Stimulated activated memory B cell treated with anti-CD40 and anti-IgM and Interleukin-4, amounts not matched to agents 10 μg/mL and 1 μg/mL and 100 μg/mL, for 72 hours (primary cell): ENCODE measurements around the gene SF3A2.
A peak's percentile ranks its signal among the peaks of the same experiment; 100 is the strongest.

Experiments used
- ATAC-seq: fragments of 150-1000 bp; cut with Tn5 transposase; 2 replicates; pipeline ENCODE4 v1.10.0; 2021
- H3K27ac Mint-ChIP-seq: one replicate; pipeline ENCODE4 v1.8.0; 2022; ENCODE audit warnings: mild to moderate bottlenecking, mixed read lengths
- H3K27me3 Mint-ChIP-seq: one replicate; pipeline ENCODE4 v1.8.0; 2022; ENCODE audit warnings: mixed read lengths
- H3K36me3 Mint-ChIP-seq: one replicate; pipeline ENCODE4 v1.8.0; 2022; ENCODE audit warnings: mixed read lengths
- H3K4me1 Mint-ChIP-seq: one replicate; pipeline ENCODE4 v1.8.0; 2022; ENCODE audit warnings: mixed read lengths
- H3K4me3 Mint-ChIP-seq: one replicate; pipeline ENCODE4 v1.8.0; 2022; ENCODE audit warnings: mild to moderate bottlenecking, moderate library complexity, mixed read lengths
- H3K9me3 Mint-ChIP-seq: one replicate; pipeline ENCODE4 v1.8.0; 2022; ENCODE audit warnings: mixed read lengths

The SF3A2 gene

DNA sequence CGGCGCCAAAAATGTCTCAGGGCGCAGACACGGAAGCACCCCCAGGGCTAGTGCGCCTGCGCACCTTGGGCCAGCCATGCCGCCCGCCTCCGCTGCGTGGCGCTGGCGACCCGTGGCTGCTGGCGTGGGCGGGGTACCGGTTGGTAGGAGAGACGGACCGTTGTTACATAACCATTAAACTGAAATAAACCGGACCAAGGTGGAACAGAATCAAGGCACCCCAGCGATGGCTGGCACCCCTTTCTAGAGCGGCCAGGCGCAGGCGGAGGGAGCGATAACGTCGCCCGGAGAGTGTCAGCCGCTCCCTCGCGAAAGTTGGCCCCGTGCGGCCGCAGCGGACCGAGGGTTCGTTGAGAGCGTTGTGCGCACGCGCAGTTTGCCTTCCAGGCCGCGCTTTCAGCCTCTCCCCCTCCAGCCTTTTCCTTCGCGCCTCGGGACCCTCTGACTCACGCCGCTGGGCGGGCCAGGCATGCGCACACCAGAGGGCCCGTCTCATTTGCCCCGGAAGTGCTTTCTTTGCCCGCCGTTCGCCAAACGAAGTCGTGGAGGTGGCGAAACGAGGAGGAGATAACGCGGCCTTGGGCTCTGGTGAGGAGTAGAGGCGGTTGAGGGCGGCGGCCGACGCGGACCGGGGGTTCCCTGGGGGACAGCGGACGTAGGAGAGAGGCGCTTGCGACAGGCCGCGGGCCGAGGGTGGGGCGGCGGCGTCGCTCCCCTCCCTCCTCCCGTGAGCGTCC, at the start of gene SF3A2, which contains the start of gene PLEKHJ1:
TSS of gene SF3A2 (plus strand) at position 511 of the 737 bp plus-strand sequence. CDS start 6,595 bp downstream, outside the sequence.
TSS of gene PLEKHJ1 (minus strand) at position 16 of the 737 bp plus-strand sequence. CDS start 81 bp downstream, outside the sequence.
- H3K27me3 Mint-ChIP-seq, result no peaks in the 10 kb centered on the region
- peak; percentile 91 for ATAC-seq
- peak within 1 kb of the TSS; percentile 86 for H3K4me3 Mint-ChIP-seq
- H3K4me1 Mint-ChIP-seq, result peaks cover 78% of the 10 kb centered on the region
- peak within 1 kb of the TSS; percentile 91 for H3K27ac Mint-ChIP-seq
- no peaks in the 10 kb centered on the region for H3K9me3 Mint-ChIP-seq
- H3K36me3 Mint-ChIP-seq, result peaks cover 46% of the 10 kb centered on the region

DNA sequence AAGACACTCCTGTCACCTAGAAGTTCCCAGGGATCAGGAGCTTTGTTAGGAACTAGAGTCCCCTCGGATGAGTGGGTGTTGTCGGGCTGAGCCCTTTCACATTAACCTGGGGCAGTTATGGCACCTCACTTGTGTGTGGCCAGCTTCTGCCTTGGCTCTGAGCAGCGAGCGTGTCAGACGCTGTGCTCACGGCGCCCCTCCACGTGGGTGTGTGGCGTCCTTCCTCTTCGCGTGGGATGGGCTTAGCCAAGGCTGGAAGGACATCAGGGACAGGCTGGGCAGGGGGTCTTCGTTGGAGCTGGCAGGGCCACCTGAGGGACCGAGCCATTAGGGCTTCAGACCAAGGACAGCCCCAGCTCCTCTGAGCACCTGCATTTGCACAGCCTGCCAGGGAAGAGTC, 49.5 kb upstream of the SF3A2 start:
- Mint-ChIP-seq H3K9me3 (peaks cover 3% of the 10 kb centered on the region), H3K36me3 (peaks cover 53% of the 10 kb centered on the region), H3K4me3 (peak overlapping the region; percentile 19), H3K4me1 (peaks cover 69% of the 10 kb centered on the region), H3K27me3 (no peaks in the 10 kb centered on the region), H3K27ac (peak overlapping the region; percentile 79)
- ATAC-seq, result no peak

DNA sequence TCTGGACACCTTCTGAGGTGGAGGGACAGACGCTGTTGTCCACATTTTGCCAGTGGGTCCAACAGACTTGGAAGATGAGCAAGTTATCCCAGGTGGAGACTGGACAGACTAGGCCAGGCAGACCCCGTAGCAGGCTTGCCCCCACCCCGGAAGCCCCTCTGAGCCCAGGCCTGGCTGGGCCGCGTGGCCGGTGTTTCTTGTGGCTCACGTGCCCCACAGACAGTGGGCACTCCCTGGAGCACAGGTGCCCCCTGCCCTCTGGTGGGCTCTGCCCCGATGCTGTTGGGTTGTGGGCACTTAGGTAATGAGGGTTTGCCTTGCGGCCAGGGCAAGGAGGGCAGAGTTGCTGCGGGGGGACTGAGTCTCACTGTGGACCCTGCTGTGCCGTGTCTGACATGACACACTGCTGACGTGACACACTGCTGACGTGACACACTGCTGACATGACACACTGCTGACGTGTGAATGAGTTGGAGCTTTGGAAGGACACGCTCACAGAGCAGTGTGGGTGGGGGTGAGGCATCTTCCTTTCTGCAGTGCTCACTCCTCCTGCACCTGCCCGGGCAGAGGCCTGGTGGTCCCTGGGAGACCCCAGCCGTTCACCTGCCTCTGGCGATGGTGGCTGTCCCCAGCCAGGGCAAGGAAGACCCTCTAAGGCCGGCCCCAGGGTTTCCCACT, 47.8 kb upstream of the SF3A2 start:
- no peak for ATAC-seq
- Mint-ChIP-seq H3K36me3 (peaks cover 65% of the 10 kb centered on the region), H3K27ac (peak overlapping the region; percentile 79)

DNA sequence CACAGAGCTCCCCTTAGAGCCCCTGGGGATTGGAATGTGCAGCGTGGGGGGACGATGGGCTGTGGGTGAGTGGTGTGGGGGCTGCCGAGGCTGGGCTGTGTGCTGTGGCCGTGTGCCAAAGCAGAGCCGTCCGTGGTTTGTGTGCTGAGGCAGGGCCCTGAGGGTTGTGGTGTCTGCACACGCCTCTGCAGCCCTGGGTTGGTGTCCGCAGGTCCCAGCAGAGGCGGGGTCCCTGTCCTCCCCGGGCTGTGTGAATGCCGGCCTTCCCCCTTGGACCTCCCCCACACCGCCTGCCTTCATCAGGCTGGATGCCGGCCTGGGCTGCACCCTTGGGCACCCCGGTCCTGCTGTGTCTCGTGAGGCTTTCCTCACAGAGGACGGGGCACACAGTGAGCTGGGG, 46.7 kb upstream of the SF3A2 start:
- no peak for ATAC-seq
- Mint-ChIP-seq H3K9me3 (peaks cover 3% of the 10 kb centered on the region), H3K4me1 (peaks cover 46% of the 10 kb centered on the region), H3K36me3 (peaks cover 63% of the 10 kb centered on the region), H3K4me3 (no peak overlapping the region), H3K27ac (no peak overlapping the region), H3K27me3 (no peaks in the 10 kb centered on the region)

More for the DNA sequence above, 47.8 kb upstream of the SF3A2 start:
- Mint-ChIP-seq H3K4me3 (peak overlapping the region; percentile 7), H3K4me1 (peaks cover 56% of the 10 kb centered on the region), H3K27me3 (no peaks in the 10 kb centered on the region), H3K9me3 (peaks cover 3% of the 10 kb centered on the region)

- no peak overlapping the region for H3K27ac Mint-ChIP-seq
- no peak overlapping the region for H3K4me3 Mint-ChIP-seq
- H3K36me3 Mint-ChIP-seq, result peaks cover 61% of the 10 kb centered on the region
- H3K4me1 Mint-ChIP-seq, result peaks cover 36% of the 10 kb centered on the region
- peaks cover 3% of the 10 kb centered on the region for H3K9me3 Mint-ChIP-seq
- no peaks in the 10 kb centered on the region for H3K27me3 Mint-ChIP-seq
- ATAC-seq, result no peak
Measured at GRCh38 chr19:2190848-2191455, 45.7 kb upstream of the SF3A2 start.

DNA sequence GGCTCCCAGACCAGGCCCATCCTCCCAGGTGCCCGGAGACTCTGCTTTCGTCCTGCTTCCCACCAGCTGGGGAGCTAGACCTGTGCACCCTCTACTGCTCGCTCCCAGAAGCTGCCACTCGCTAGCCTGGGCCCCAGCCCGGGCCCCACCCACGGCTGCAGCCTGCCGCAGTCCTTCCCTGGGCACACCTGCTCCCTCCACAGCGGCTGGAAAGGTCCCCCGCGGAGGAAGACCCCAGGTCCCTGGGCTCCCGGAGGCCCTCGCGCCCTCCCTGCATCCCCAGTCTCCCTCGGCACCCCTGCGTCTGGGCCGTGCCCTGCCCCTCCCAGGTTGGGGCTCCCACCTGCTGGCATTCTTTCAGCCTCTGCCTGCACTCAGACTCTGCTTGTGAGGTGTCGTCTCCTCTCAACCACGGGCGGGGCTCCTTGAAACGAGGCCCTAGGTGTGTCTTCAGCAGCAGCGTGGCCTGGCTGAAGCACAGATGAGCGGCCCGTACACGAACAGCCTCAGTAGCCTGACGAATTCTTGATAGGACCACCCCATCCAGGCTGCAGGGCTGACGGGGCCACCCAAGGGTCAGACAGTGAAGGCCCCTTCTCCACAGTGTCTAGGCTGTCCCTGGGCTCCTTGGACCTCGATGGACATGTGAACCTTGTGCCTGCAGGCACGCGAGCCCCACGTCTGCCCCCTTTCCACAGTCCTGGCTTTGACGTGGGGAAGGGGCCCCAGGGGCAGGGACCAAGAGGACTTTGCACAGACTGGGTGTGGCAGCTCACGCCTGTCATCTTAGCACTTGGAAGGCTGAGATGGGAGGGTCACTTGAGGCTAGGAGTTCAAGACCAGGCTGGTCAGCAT, 44.9 kb upstream of the SF3A2 start:
- Mint-ChIP-seq H3K4me3 (no peak overlapping the region), H3K9me3 (peaks cover 3% of the 10 kb centered on the region), H3K27me3 (no peaks in the 10 kb centered on the region), H3K4me1 (peaks cover 31% of the 10 kb centered on the region), H3K27ac (no peak overlapping the region), H3K36me3 (peaks cover 57% of the 10 kb centered on the region)
- ATAC-seq, result no peak

DNA sequence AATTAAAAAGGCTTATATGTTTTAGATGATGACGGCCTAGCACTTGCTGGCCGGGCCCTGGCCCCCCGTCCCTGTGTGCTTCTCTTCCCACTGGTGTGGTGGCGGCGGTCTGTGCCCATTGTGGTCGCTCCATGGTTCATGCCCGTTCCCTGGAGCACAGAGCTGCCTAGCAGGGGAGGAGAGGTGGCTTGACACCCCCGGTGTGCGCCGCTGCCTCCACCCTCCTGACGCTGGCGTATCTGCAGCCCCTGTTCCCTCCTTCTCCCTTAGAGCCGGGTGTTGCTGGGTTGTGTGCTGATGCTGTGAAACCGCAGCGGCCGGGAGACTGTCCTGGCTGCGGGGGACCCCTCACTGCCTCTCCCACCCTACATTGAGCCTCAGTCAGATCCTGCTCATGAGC, 43.8 kb upstream of the SF3A2 start:
- Mint-ChIP-seq H3K27me3 (no peaks in the 10 kb centered on the region), H3K27ac (no peak overlapping the region), H3K4me1 (peaks cover 31% of the 10 kb centered on the region), H3K9me3 (no peaks in the 10 kb centered on the region), H3K4me3 (no peak overlapping the region), H3K36me3 (peaks cover 57% of the 10 kb centered on the region)
- ATAC-seq, result no peak

- Mint-ChIP-seq H3K27me3 (no peaks in the 10 kb centered on the region), H3K27ac (no peak overlapping the region), H3K4me3 (no peak overlapping the region), H3K36me3 (peaks cover 58% of the 10 kb centered on the region), H3K4me1 (peaks cover 26% of the 10 kb centered on the region), H3K9me3 (no peaks in the 10 kb centered on the region)
- no peak for ATAC-seq
Measured at GRCh38 chr19:2193807-2194206, 42.8 kb upstream of the SF3A2 start.

GRCh38 chr19:2194513-2195078, 42.0 kb upstream of the SF3A2 start:
- H3K4me3 Mint-ChIP-seq, result no peak overlapping the region
- H3K36me3 Mint-ChIP-seq, result peaks cover 61% of the 10 kb centered on the region
- ATAC-seq, result no peak
- no peak overlapping the region for H3K27ac Mint-ChIP-seq
- no peaks in the 10 kb centered on the region for H3K9me3 Mint-ChIP-seq
- peaks cover 28% of the 10 kb centered on the region for H3K4me1 Mint-ChIP-seq
- no peaks in the 10 kb centered on the region for H3K27me3 Mint-ChIP-seq

GRCh38 chr19:2195361-2195760, 41.3 kb upstream of the SF3A2 start:
- H3K36me3 Mint-ChIP-seq, result peaks cover 61% of the 10 kb centered on the region
- no peaks in the 10 kb centered on the region for H3K9me3 Mint-ChIP-seq
- H3K4me1 Mint-ChIP-seq, result peaks cover 25% of the 10 kb centered on the region
- ATAC-seq, result no peak
- no peak overlapping the region for H3K27ac Mint-ChIP-seq
- H3K27me3 Mint-ChIP-seq, result no peaks in the 10 kb centered on the region
- no peak overlapping the region for H3K4me3 Mint-ChIP-seq

DNA sequence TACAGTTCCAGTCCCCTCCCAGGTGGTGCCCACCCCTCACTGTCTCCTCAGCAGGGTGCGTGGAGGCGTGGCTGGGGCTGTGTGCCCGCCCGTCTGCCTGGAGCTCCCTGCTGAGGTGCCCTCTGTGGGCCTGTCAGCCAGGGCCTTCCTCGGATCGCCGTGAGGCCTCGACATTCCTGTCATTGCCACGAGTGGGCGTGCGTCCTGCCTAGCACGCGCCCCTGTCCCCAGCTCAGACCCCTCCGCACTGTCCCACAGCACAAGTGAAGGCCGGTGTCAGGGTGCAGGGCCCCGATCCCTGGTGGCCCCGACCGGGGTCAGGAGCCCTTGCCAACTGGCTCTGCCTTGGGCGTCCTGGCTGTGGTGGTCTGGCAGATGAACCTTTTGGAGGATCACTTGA, 40.7 kb upstream of the SF3A2 start:
- H3K36me3 Mint-ChIP-seq, result peaks cover 64% of the 10 kb centered on the region
- no peaks in the 10 kb centered on the region for H3K27me3 Mint-ChIP-seq
- no peaks in the 10 kb centered on the region for H3K9me3 Mint-ChIP-seq
- no peak overlapping the region for H3K4me3 Mint-ChIP-seq
- H3K4me1 Mint-ChIP-seq, result peaks cover 22% of the 10 kb centered on the region
- ATAC-seq, result no peak
- no peak overlapping the region for H3K27ac Mint-ChIP-seq

DNA sequence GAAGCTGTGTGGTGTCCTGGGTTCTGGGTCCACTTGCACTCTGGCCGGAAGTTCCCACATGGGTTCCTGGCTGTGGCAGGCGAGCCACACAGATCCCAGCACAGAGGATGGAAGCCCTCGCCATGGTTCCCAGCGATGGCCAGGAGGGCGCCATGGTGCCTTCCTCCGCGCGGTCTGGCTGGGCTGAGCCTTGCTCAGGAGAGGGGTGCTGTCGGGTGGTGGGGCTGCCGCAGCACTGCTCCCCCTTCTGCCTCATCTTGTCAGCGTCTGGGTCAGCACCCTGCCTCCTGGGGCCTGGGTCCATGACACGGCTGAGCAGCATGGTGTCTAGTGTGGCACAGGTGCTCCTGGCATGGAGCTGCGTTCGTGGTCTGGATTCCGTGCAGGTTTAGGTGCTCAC, 39.4 kb upstream of the SF3A2 start:
- Mint-ChIP-seq H3K27ac (no peak overlapping the region), H3K4me1 (peaks cover 30% of the 10 kb centered on the region), H3K36me3 (peaks cover 66% of the 10 kb centered on the region), H3K27me3 (no peaks in the 10 kb centered on the region), H3K4me3 (no peak overlapping the region), H3K9me3 (no peaks in the 10 kb centered on the region)
- ATAC-seq, result no peak

GRCh38 chr19:2198317-2198716, 38.3 kb upstream of the SF3A2 start:
- Mint-ChIP-seq H3K4me1 (peaks cover 30% of the 10 kb centered on the region), H3K36me3 (peaks cover 60% of the 10 kb centered on the region), H3K9me3 (no peaks in the 10 kb centered on the region), H3K4me3 (no peak overlapping the region), H3K27me3 (no peaks in the 10 kb centered on the region), H3K27ac (no peak overlapping the region)
- no peak for ATAC-seq

DNA sequence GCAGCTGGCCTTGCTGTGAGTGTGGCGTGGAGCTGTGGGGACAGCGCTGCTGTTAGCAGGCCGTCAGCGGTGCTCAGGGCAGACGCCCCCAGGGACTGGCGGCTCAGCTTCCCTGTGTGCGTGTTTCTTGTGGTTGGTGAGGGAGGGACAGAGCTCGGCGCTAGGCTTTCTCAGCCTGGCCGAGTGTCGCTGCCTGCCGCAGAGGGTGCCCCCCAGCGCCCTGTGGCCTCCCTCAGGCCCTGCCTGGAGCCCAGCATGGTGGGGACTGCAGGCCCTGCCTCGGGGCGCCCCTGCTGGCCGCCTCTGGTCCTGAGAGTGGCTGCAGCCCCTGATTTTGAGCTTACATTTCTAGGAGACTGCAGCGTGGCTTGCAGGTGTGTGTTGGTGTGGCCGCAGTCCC, 37.4 kb upstream of the SF3A2 start:
- Mint-ChIP-seq H3K36me3 (peaks cover 60% of the 10 kb centered on the region), H3K27ac (no peak overlapping the region), H3K27me3 (no peaks in the 10 kb centered on the region), H3K9me3 (no peaks in the 10 kb centered on the region), H3K4me3 (no peak overlapping the region), H3K4me1 (peaks cover 35% of the 10 kb centered on the region)
- no peak for ATAC-seq
